HuH-7.5 (cell line): ENCODE measurements around the gene MUC15.
"Not testable (repeated sequence)": the region's sequence is repeated elsewhere in the genome, so short reads cannot be mapped to it uniquely, and the experiment has no call there.

Experiments used
- DNase-seq: peaks from one replicate; pipeline ENCODE4 v3.0.0; 2011; ENCODE audit warnings: low spot score

The MUC15 gene

GRCh38 chr11:26571861-26572654, at the start of gene MUC15:
Gene MUC15 (minus strand): TSS chr11:26572263. CDS start chr11:26567094, 5,169 bp downstream.
- no peak for DNase-seq

- no peak for DNase-seq
Observed at GRCh38 chr11:26621132-26621531, 49.1 kb upstream of the MUC15 start.

GRCh38 chr11:26620282-26621045, 48.4 kb upstream of the MUC15 start:
- DNase-seq, result no peak

GRCh38 chr11:26618441-26618840, 46.4 kb upstream of the MUC15 start:
- no peak for DNase-seq

- no peak for DNase-seq
Observed at GRCh38 chr11:26613759-26614158, 41.7 kb upstream of the MUC15 start.

GRCh38 chr11:26608507-26609146, 36.6 kb upstream of the MUC15 start:
- no peak for DNase-seq

- DNase-seq, result no peak
Observed at GRCh38 chr11:26607725-26608506, 35.9 kb upstream of the MUC15 start.

- DNase-seq, result no peak
Observed at GRCh38 chr11:26599876-26600434, 27.9 kb upstream of the MUC15 start.

- DNase-seq, result no peak
Observed at GRCh38 chr11:26599425-26599824, 27.4 kb upstream of the MUC15 start.

- no peak for DNase-seq
Observed at GRCh38 chr11:26597899-26598298, 25.8 kb upstream of the MUC15 start.

- not testable (repeated sequence) for DNase-seq
Observed at GRCh38 chr11:26597049-26597689, 25.1 kb upstream of the MUC15 start.

GRCh38 chr11:26595207-26595865, 23.3 kb upstream of the MUC15 start:
- DNase-seq, result not testable (repeated sequence)

GRCh38 chr11:26593691-26594090, 21.6 kb upstream of the MUC15 start:
- no peak for DNase-seq

- DNase-seq, result no peak
Observed at GRCh38 chr11:26587073-26587472, 15.0 kb upstream of the MUC15 start.

GRCh38 chr11:26584818-26585217, 12.8 kb upstream of the MUC15 start:
- DNase-seq, result no peak

- no peak for DNase-seq
Observed at GRCh38 chr11:26583550-26583949, 11.5 kb upstream of the MUC15 start.

GRCh38 chr11:26580929-26581328, 8.9 kb upstream of the MUC15 start:
- no peak for DNase-seq

GRCh38 chr11:26579683-26580082, 7.6 kb upstream of the MUC15 start:
- no peak for DNase-seq

GRCh38 chr11:26578998-26579661, 7.1 kb upstream of the MUC15 start:
- no peak for DNase-seq

GRCh38 chr11:26575946-26576345, 3.9 kb upstream of the MUC15 start:
- no peak for DNase-seq
